Central memory CD8-positive, alpha-beta T cell (primary cell): ENCODE measurements around the gene RUNX1.
A peak's percentile ranks its signal among the peaks of the same experiment; 100 is the strongest.

Experiments used
- ATAC-seq: fragments of 150-1000 bp; cut with Tn5 transposase; replicated peaks from 2 replicates; pipeline ENCODE4 v1.10.0; 2022; ENCODE audit warnings: mild to moderate bottlenecking, moderate FRiP score, moderate number of reproducible peaks; ENCODE audit not compliant: poor library complexity, severe bottlenecking; ENCODE audit errors: extremely low read depth
- DNase-seq, 2 donors: peaks; one replicate each; pipeline ENCODE4 v3.0.0; 2021; ENCODE audit warnings: low spot score in 2 of 2
- H3K27ac Mint-ChIP-seq: one replicate; pipeline ENCODE4 v1.8.0; 2022; ENCODE audit warnings: low read depth, mild to moderate bottlenecking, moderate library complexity, mixed read lengths
- H3K27me3 Mint-ChIP-seq: one replicate; pipeline ENCODE4 v1.8.0; 2022; ENCODE audit warnings: mixed read lengths
- H3K36me3 Mint-ChIP-seq: one replicate; pipeline ENCODE4 v1.8.0; 2022; ENCODE audit warnings: mild to moderate bottlenecking, moderate library complexity, mixed read lengths; ENCODE audit not compliant: insufficient read depth
- H3K4me1 Mint-ChIP-seq: one replicate; pipeline ENCODE4 v1.8.0; 2022; ENCODE audit warnings: mixed read lengths
- H3K4me3 Mint-ChIP-seq: one replicate; pipeline ENCODE4 v1.8.0; 2022; ENCODE audit warnings: mild to moderate bottlenecking, moderate library complexity, mixed read lengths
- H3K9me3 Mint-ChIP-seq: one replicate; pipeline ENCODE4 v1.8.0; 2022; ENCODE audit warnings: mixed read lengths

Gene RUNX1

DNA sequence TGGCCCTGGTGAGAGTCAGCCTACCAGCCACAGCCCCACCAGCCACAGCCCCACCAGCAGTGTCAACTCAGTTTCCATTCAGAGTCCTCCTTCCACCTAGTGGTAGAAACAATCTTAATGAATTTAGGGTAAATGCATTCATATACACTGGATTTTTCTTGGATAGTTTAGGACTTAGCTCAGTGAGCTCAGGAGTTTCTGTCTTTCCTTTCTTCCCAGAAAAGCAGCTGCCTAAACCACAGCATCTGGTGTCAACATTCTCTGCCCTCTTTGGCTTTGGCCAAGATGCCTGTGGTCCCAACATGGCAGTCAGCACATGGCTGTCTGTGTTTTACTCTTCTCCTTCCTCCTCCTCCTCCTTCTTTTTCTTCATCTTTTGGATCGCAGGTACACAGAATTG, 286.3 kb downstream of the RUNX1 start:
- no peak for ATAC-seq
- H3K36me3 Mint-ChIP-seq = no peaks in the 10 kb centered on the region
- no peaks in the 10 kb centered on the region for H3K27me3 Mint-ChIP-seq
- H3K4me1 Mint-ChIP-seq = no peaks in the 10 kb centered on the region
- no peak overlapping the region for H3K27ac Mint-ChIP-seq
- H3K4me3 Mint-ChIP-seq = no peak overlapping the region
- H3K9me3 Mint-ChIP-seq = no peaks in the 10 kb centered on the region
- no peak for DNase-seq

DNA sequence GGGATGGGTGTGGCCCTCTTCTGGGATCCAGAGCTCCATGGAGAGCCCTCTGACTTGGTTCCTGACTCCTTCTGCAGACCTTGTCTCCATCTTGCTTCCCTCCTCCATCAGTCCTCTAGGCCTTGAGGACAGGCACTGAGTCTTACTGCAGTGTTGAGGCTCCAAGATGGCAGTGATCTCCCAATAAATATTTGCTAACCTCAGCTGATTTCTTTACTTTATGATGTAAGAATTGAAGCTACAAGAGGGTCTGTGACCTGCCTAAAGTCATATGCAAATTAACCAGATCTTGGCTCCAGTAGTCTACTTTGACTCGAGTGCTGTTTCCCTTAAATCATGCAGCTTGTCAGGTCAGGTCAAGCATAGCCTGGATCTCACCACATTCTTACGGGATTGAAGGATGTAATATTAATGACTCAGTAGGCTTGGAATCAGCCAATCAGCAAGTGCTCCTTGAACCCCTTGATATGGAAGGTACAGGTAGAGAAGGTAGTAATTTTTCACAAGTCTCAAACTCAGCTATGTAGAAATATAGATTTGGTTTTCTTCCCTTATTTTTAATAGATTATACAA, 287.3 kb downstream of the RUNX1 start:
- no peaks in the 10 kb centered on the region for H3K27me3 Mint-ChIP-seq
- no peak overlapping the region for H3K27ac Mint-ChIP-seq
- no peak overlapping the region for H3K4me3 Mint-ChIP-seq
- no peak for ATAC-seq
- H3K36me3 Mint-ChIP-seq = no peaks in the 10 kb centered on the region
- no peaks in the 10 kb centered on the region for H3K4me1 Mint-ChIP-seq
- H3K9me3 Mint-ChIP-seq = no peaks in the 10 kb centered on the region
- no peak for DNase-seq

DNA sequence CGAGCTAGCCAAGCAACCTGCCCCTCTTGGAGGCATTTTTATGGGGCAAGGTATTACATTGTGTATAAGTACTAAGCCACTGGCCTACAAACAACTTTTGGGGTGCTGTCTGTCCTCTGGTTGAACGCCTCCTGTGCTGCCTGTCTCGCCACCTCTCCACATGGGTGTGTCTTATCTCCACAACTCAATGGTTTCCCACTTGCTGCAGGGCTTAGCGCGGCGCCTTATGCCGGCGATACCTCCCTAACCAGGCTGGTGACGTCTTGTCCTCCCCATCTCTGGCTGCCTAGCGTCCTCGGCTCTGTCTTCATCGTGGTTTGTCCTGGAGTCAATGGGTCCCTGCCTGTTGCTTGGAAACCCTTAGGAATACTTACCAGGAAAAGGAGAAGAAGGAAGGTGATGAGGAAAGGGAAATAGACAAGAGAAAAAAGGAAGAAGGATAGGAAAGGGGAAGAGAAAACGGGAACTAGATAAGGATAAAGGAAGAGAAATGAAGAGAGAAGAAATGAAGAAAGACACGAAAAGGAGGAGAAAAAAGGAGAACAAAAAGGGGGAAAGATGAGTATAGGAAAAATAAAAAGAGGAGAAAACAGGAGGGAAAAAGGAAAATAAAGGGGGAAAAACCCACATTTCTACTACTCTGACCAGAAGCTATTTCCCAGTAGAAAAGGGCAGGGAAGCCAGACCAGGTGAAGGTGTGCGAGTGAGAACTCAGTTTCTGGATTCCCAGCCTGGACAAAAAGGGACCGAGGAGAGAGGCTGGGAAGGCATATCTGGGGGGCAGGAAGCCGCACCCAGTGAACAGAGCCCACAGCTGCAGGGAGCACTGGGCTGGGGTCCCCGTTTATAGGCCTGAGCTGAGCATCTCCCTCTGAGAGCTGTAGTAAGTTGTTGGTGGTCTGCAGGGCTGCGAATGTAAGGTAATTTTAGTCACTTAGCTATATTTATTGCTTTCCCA, 294.1 kb downstream of the RUNX1 start:
- no peak overlapping the region for H3K27ac Mint-ChIP-seq
- no peaks in the 10 kb centered on the region for H3K4me1 Mint-ChIP-seq
- ATAC-seq (no peak), DNase-seq (no peak)
- peaks cover 61% of the 10 kb centered on the region for H3K27me3 Mint-ChIP-seq
- no peak overlapping the region for H3K4me3 Mint-ChIP-seq
- no peaks in the 10 kb centered on the region for H3K36me3 Mint-ChIP-seq
- no peaks in the 10 kb centered on the region for H3K9me3 Mint-ChIP-seq

DNA sequence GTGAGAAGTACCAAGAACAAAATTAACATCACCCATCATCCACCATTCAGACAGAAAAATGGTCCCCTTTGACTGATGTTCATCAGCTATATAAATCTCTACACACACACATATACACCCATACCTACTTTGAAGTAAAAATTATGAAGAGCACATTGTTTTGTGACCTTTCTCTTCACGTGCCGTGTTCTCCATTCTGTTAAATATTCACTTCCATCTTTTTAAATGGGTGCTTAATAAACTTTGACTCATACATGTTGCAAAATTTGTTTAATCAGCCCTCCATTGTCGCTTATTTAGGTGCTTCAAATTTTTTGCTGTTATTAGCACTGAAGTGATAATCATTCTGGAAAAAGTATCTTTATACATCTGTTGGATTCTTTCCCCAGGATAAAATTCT, 300.2 kb downstream of the RUNX1 start:
- H3K27me3 Mint-ChIP-seq = peaks cover 50% of the 10 kb centered on the region
- H3K9me3 Mint-ChIP-seq = no peaks in the 10 kb centered on the region
- no peak overlapping the region for H3K27ac Mint-ChIP-seq
- no peak overlapping the region for H3K4me3 Mint-ChIP-seq
- ATAC-seq (no peak), DNase-seq (no peak)
- no peaks in the 10 kb centered on the region for H3K36me3 Mint-ChIP-seq
- no peaks in the 10 kb centered on the region for H3K4me1 Mint-ChIP-seq

DNA sequence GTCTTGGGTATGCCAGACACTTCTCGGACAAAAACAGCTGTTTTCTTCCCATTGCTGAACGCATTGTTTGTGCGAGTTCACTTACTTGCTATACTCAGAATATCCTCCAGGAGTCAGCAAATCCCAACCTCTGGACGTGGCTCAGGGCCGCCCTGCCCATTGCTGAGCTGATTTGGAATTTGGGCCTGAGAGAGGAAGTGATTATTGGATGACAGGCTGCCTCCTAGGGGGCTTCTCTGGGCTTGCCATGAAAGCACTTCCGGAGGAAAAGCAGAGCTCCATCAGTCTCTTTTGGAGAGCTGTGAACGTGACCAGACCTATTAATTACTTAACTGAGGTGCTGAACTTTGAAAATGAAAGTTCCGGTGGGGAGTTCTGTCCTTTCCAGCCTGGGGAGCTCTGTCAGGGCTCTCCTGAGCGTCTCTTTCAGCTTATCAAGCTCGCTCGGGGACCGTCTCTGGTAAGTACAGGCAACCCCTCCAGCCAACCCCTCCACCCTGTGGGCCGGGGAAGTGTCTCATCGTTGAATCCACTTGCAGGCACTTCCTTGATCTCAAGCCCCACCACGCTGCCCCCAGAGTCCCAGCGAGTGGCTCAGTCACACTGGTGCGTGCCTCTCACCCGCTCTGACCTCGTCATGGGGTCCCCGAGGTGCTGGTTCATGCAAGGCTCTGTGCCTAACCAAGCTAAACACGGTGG, 303.4 kb downstream of the RUNX1 start:
- no peaks in the 10 kb centered on the region for H3K36me3 Mint-ChIP-seq
- H3K27ac Mint-ChIP-seq = no peak overlapping the region
- ATAC-seq (no peak), DNase-seq (peak; percentile 17 to 32)
- H3K4me1 Mint-ChIP-seq = no peaks in the 10 kb centered on the region
- H3K4me3 Mint-ChIP-seq = peak overlapping the region; percentile 23
- H3K9me3 Mint-ChIP-seq = no peaks in the 10 kb centered on the region
- H3K27me3 Mint-ChIP-seq = peaks cover 39% of the 10 kb centered on the region

DNA sequence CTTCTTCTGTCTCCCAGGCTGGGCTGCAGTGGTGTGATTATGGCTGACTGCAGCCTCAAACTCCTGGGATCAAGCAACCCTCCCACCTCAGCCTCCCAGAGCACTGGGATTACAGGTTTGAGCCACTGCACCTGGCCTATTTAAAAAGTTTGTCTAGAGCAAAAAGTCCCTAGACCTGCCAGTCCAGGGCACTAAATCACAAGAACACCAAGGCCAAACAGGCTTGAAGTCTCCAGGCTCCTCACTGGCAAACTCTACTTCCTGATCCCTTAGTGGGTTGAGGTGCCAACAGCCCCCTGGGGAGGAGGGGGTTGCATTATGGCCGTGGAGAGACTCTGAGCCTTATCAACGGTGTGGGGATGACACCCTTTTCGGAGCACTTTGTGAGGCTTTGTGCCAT, 304.3 kb downstream of the RUNX1 start:
- H3K27me3 Mint-ChIP-seq = peaks cover 30% of the 10 kb centered on the region
- no peak overlapping the region for H3K27ac Mint-ChIP-seq
- DNase-seq (no peak), ATAC-seq (no peak)
- no peaks in the 10 kb centered on the region for H3K36me3 Mint-ChIP-seq
- no peaks in the 10 kb centered on the region for H3K9me3 Mint-ChIP-seq
- no peak overlapping the region for H3K4me3 Mint-ChIP-seq
- no peaks in the 10 kb centered on the region for H3K4me1 Mint-ChIP-seq

DNA sequence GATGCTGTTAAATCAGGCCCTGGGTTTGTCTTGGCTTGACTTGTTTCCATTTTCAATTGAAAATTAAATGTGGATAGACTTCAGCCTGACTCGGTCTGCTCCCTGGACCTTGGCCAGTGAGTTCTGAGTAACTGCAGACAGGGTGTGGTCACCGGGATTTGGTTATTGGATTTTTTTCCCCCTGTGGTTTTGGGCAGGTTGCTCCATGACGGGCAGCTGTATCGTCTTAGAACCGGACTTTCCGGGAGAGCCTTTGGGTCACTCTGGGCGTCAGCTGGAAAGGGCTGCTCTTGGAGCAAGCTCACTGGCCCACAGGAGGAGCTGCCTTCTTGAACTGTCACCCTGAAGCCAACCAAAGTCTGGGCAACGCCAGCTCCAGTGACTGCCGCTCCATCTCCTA, 305.3 kb downstream of the RUNX1 start:
- Mint-ChIP-seq H3K9me3 (no peaks in the 10 kb centered on the region), H3K4me1 (no peaks in the 10 kb centered on the region), H3K27me3 (peaks cover 32% of the 10 kb centered on the region), H3K36me3 (no peaks in the 10 kb centered on the region), H3K27ac (no peak overlapping the region), H3K4me3 (no peak overlapping the region)
- no peak for DNase-seq
- ATAC-seq = no peak

DNA sequence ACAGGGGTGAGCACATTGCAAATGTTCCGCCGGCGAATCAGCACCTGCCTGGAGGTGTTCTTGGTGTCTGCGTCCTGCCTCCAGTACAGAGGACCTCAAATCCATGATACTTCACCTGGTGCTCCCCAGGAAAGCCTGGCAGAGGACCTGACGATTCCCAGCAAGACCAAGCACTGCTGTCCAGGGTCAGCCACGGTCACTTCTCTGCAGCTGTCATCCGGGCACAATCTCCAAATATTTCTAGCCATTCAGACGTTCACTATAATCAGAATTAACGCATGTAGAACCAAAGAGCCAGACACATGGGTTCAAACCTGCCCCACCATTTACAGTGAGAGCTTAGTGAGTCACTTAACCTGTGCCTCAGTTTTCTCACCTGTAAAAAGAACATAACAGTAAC, 305.8 kb downstream of the RUNX1 start:
- H3K27me3 Mint-ChIP-seq = peaks cover 37% of the 10 kb centered on the region
- no peak overlapping the region for H3K4me3 Mint-ChIP-seq
- no peaks in the 10 kb centered on the region for H3K36me3 Mint-ChIP-seq
- H3K9me3 Mint-ChIP-seq = no peaks in the 10 kb centered on the region
- H3K27ac Mint-ChIP-seq = no peak overlapping the region
- H3K4me1 Mint-ChIP-seq = no peaks in the 10 kb centered on the region
- ATAC-seq (no peak), DNase-seq (no peak)

DNA sequence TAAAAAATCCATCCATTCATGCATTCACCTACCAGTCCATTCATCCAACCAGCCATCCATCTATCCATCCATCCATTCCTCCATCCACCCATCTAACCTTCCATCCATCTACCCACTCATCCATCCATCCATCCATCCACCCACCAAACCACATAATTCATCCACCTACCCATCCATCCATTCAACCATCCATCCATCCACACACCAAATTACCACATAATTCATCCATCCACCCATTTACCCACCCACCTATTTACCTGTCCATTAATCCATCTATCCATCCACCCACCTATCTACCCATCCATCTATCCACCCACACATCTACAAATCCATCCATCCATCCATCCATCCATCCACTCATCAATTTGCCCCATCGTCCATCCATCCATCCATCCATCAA, 308.9 kb downstream of the RUNX1 start:
- Mint-ChIP-seq H3K4me1 (no peaks in the 10 kb centered on the region), H3K9me3 (no peaks in the 10 kb centered on the region), H3K36me3 (no peaks in the 10 kb centered on the region), H3K4me3 (no peak overlapping the region), H3K27ac (no peak overlapping the region), H3K27me3 (peaks cover 52% of the 10 kb centered on the region)
- DNase-seq = no peak
- ATAC-seq = no peak
